Measurements from ENCODE around the gene GNG7.

GRCh38 chr19:2461751-2462634 lies 240.5 kb downstream of the GNG7 start:
- TF ChIP-seq POLR2AphosphoS5 (IDR thresholded peaks at IDR 0.05) (no peak), EP300 (IDR thresholded peaks at IDR 0.05) (no peak)
